H1 (cell line): ENCODE data around the gene RAB24.

Experiments used
- CHD7 ChIP-seq: fragments of 300-600 bp; sonication (generic); IDR thresholded peaks from 2 replicates; pipeline ENCODE4 v1.7.1; 2012; ENCODE audit warnings: low read length, moderate library complexity, mild to moderate bottlenecking, inconsistent platforms; ENCODE audit not compliant: insufficient replicate concordance
- CREB1 ChIP-seq: IDR thresholded peaks from 2 replicates; pipeline ENCODE4 v1.6.1; 2012; ENCODE audit warnings: inconsistent platforms
- E2F6 ChIP-seq: IDR thresholded peaks from 2 replicates; pipeline ENCODE4 v1.6.1; 2012; ENCODE audit warnings: inconsistent platforms
- FOSL1 ChIP-seq: IDR thresholded peaks from 2 replicates; pipeline ENCODE4 v1.6.1; 2011; ENCODE audit warnings: mild to moderate bottlenecking, low read depth, low read length, moderate library complexity; ENCODE audit not compliant: insufficient read depth
- GABPA ChIP-seq: IDR thresholded peaks from 2 replicates; pipeline ENCODE4 v1.6.1; 2011; ENCODE audit warnings: mild to moderate bottlenecking, low read length, moderate library complexity, borderline replicate concordance; ENCODE audit not compliant: insufficient read depth
- POLR2AphosphoS5 ChIP-seq: IDR thresholded peaks from 2 replicates; pipeline ENCODE4 v1.6.1; 2011; ENCODE audit warnings: low read depth, low read length
- RXRA ChIP-seq: IDR thresholded peaks from 2 replicates; pipeline ENCODE4 v1.6.1; 2011; ENCODE audit warnings: low read depth, mild to moderate bottlenecking, low read length, moderate library complexity; ENCODE audit not compliant: insufficient read depth
- SIN3A ChIP-seq, 2 experiments: IDR thresholded peaks in 1 of 2; conservative IDR thresholded peaks in 1 of 2; 2 replicates each; pipeline ENCODE4 v1.6.1; 2011 to 2012; ENCODE audit warnings: low read length in 2 of 2, improper control_type of control experiment in 1 of 2, low read depth in 1 of 2, mild to moderate bottlenecking in 1 of 2
- SP1 ChIP-seq: IDR thresholded peaks from 2 replicates; pipeline ENCODE4 v1.6.1; 2011; ENCODE audit warnings: low read depth, low read length
- TAF1 ChIP-seq: IDR thresholded peaks from 2 replicates; pipeline ENCODE4 v1.6.1; 2011; ENCODE audit warnings: mild to moderate bottlenecking, low read depth, low read length
- ZNF274 ChIP-seq: IDR thresholded peaks from 2 replicates; pipeline ENCODE4 v1.7.0; 2012; ENCODE audit warnings: low read length, borderline replicate concordance; ENCODE audit errors: extremely low read depth
- TF ChIP-seq, protein P1 (sequence below), 3 experiments: IDR thresholded peaks; 1 replicate in 2 of 3; 2 replicates in 1 of 3; pipeline versions ENCODE4 v1.5.1 to v1.6.1; 2011; ENCODE audit warnings: low read length in 3 of 3, mild to moderate bottlenecking in 3 of 3, inconsistent platforms in 2 of 3, low read depth in 1 of 3, moderate library complexity in 1 of 3; ENCODE audit not compliant: insufficient read depth in 1 of 3; ENCODE audit errors: control extremely low read depth in 1 of 3

DNA sequence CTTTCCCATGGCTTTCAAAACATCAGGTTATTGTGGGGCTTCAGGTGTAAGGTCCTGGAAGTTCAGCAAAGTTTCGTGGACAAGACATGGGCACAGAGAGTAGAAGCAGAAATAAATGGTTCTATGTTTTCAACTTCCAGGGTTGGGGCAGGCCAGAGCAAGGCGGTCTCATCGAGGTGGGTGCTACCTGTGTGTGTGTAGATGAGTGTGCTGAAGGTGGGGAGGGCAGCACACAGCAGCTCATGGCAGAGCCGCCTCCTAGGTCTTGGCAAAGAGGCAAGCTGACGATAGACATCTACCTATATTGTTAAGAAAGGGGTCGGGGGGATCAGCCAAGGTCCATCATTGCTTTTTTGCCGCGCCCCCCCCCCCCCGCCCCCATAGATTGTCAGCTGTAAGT, 3.8 kb downstream of the RAB24 start:
- no peak for TF ChIP-seq SIN3A (conservative IDR thresholded peaks at IDR 0.05 in 1 of 2, IDR thresholded peaks at IDR 0.05 in 1 of 2; ENCODE audit: low read depth in 1 of 2, low read length in 2 of 2)
- no peak for TF ChIP-seq CREB1
- TF ChIP-seq, protein P1, sequence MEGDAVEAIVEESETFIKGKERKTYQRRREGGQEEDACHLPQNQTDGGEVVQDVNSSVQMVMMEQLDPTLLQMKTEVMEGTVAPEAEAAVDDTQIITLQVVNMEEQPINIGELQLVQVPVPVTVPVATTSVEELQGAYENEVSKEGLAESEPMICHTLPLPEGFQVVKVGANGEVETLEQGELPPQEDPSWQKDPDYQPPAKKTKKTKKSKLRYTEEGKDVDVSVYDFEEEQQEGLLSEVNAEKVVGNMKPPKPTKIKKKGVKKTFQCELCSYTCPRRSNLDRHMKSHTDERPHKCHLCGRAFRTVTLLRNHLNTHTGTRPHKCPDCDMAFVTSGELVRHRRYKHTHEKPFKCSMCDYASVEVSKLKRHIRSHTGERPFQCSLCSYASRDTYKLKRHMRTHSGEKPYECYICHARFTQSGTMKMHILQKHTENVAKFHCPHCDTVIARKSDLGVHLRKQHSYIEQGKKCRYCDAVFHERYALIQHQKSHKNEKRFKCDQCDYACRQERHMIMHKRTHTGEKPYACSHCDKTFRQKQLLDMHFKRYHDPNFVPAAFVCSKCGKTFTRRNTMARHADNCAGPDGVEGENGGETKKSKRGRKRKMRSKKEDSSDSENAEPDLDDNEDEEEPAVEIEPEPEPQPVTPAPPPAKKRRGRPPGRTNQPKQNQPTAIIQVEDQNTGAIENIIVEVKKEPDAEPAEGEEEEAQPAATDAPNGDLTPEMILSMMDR (IDR thresholded peaks at IDR 0.05; ENCODE audit: control extremely low read depth in 1 of 3, insufficient read depth in 1 of 3, low read depth in 1 of 3, low read length in 3 of 3), result no peak
- no peak for TF ChIP-seq RXRA
- no peak for TF ChIP-seq SP1
- no peak for TF ChIP-seq GABPA
- TF ChIP-seq ZNF274, result no peak
- no peak for TF ChIP-seq FOSL1
- no peak; the same call in 1 of the 2 replicates for TF ChIP-seq POLR2AphosphoS5
- no peak for TF ChIP-seq CHD7
- no peak for TF ChIP-seq E2F6
- TF ChIP-seq TAF1, result no peak
